Stimulated activated CD4-positive, alpha-beta T cell treated with anti-CD3 and anti-CD28 coated beads, TNF-alpha, amount 100 ng/mL, for 4 hours (primary cell): ENCODE results near the gene ALKBH1.
"Not testable (repeated sequence)": the region's sequence is repeated elsewhere in the genome, so short reads cannot be mapped to it uniquely, and the experiment has no call there.

Experiments
- DNase-seq, 3 experiments: peaks; one replicate each; pipeline ENCODE4 v3.0.0-alpha.2; 2020; ENCODE audit warnings: low read depth in 3 of 3

The ALKBH1 gene

DNA sequence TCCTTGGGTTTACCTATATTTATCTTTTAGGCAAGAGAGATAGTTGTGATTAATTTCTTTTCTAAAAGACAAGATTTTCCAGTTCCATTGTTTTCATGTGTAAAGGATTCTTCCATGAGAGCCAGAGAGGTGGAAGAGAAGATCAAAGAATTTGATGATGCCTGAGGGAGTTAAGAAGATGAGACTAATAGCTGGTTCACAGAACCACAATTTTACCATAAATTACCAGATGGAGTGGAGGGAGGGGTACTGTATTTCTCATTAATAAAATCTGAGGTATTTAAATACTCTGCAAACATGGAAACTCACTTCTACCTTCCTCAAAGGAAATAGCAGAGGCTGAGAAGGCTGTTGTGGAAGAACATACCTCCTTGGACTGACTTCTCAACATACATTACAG is 34.6 kb downstream of the ALKBH1 start:
- no peak for DNase-seq

DNA sequence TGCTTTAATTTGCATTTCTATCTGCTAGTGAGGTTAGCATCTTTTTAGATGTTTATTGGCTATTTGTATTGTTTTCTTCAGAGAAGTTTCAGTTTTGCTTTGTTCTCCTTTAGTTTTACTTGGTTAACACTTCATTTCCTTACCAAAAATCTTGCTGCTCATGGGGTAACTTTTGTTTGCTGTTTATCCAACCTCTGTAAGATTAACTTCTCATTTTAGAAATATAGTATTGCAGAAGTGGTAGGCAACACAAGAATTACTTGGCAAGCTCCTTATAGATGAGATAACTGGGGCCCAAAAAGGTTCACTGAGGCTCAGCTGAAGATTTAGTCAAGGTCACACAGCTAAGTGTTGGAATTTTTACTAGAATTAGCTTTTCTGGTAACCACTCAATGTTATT is 40.5 kb downstream of the ALKBH1 start:
- DNase-seq, result no peak

DNA sequence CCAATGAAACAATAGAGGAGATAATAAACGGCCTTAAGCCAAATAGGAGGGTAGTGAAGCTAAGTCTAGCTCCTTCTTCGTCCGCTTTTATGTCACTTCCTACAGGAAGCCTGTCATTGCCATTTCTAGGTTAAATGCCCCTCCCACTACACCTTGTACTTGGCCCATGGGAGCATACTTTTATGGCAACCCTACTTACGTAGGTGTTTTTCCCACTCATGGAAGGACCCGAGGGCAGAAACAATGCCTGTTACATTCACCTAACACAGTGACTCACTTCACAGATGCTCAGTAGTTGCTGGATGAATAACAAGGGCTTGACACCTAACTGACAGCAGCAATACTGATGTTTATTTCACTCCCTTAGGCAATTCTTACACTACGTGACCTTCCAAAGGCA is 44.5 kb downstream of the ALKBH1 start:
- DNase-seq, result no peak

DNA sequence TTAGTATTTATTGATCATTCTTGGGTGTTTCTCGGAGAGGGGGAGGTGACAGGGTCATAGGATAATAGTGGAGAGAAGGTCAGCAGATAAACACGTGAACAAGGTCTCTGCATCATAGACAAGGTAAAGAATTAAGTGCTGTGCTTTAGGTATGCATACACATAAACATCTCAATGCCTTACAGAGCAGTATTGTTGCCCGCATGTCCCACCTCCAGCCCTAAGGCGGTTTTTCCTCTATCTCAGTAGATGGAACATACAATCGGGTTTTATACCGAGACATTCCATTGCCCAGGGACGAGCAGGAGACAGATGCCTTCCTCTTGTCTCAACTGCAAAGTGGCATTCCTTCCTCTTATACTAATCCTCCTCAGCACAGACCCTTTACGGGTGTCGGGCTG is 46.3 kb downstream of the ALKBH1 start:
- DNase-seq, result not testable (repeated sequence)

DNA sequence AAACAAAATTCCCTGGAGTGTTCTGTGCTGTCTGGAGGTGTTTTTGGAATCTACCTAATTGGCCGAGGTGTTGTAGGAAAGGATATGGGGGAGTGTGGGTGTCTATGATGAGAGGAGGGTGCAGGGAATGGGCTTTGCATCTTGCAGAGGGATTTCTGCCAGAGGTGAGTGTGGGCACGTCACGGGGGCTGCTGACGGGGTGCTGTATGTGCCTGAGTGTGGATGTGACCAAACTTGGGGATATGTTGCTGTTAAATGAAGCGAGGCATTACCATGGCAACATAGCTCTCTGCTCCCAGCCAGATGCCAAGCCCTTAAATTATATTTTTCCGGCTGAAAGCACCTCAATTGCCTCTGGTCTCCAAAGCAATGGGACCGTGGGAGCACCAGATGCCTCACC is 47.1 kb downstream of the ALKBH1 start:
- no peak for DNase-seq

DNA sequence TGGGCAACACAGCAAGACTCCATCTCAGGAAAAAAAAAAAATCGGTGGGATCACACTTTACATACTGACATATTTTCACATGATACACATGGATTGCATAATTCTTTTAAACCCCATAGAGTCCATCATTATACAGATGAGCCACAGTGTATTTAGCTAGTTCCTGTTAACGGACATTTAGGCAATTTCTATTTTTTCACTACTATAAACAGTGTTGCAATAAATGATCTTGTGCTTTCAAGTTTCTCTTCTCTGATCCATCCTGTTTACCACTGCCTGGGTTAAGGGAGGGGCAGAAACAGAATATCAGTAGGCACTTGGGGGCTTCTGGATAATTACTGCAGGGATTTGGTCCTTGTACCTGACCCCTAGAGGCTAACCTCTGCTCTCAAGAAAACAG is 48.0 kb downstream of the ALKBH1 start:
- DNase-seq, result no peak

DNA sequence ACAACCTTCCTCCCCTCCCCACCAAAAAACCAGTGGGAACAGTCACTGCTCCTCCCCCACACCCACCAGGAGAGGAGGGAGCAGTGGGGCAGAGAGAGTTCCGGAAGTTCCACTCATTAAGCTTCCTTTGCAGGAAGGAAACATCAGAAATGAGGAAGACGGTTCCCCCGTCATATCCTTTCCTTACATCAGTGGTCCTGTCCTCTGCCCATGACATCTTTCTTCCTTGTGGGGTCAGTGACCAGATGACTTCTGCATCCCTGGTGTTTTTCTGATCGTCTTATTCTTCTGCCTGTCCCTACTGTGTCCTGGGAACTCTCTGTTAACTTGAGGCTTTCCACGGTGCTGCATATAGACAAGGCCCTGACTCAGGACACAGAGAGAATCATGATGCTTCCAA is 50.5 kb downstream of the ALKBH1 start:
- no peak for DNase-seq

DNA sequence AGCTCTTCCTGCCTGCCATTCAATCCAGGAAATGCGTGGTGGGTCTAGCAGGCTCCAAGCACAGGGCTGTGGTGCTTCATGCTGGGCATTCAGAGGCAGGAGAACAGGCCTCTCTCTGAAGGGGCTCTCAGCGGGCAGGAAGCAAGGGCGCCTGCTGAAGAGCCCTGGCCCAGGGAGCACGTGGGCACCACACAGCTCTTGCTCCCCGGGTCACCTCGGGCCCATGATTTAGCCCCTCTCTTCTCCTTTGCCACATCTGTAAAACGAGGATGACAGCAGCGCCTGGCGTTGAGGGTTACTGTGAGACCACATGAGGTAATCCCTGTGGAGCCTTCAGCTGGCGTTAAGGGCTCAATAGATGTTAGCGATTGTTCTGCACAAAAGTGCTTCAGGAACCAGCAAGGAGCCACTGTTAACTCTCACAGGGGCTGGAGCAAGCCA is 53.8 kb downstream of the ALKBH1 start:
- DNase-seq, result no peak

DNA sequence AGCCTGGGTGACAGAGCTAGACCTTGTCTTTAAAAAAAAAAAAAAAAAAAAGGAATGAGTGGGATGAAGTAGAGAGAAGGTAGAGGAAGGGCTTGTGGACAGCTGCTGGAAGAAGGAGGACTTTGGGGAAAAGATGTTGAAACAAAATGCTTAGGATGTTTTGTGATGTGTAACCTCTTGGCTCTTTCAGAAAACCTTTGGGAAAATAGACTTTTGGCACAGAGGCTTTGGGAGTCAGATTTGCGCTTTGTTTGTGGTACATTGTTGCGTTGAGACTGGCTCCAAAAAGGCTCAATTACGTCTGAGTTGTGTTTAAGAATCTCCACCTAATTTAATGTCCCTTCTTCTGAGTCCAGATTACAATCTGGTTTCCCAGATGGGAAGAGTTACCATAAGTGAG is 58.5 kb downstream of the ALKBH1 start:
- no peak for DNase-seq

DNA sequence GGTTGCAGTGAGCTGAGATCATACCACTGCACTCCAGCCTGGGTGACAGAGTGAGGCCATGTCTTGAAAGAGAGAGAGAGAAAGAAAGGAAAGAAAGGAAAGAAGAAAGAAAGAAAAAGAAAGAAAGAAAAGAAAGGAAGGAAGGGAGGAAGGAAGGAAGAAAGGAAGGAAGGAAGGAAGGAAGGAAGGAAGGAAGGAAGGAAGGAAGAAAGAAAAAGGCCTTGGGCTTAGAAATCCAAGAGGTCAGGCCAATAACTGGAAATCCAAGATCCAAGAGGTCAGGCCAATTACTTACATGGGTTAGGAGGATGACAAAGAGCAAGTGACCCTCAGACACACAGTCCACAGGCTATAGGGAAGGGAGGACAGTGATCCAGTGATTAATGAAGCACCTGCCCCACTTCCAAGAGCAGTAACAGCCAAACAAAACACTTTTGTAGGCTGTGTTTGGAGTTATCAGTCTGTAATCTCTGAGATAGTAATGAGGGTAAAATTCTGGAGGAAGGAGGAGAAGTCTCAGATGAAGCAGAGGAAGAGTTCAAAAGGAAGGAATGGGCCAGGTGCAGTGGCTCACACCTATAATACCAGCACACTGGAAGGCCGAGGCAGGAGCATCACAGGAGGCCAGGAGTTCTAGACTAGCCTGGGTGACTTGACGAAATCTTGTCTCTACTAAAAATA is 59.2 kb downstream of the ALKBH1 start:
- no peak for DNase-seq

DNA sequence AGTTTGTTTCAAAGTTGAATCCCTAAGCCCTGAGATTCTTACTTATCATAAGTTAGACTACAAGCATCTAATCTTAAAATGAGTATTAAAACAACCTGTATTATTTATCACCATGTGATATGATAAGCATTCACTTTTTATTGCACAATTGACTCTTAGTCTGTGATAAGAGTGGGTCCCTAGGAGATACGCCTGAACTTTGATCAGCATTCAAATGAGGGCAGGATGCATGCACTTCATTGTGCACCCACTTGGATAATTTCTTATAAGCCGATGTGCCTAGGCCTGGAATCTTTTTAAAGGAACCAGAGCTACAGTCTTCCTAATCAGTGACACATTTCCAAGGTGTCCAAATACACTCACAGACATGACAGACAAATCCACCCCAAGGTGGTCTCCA is 60.0 kb downstream of the ALKBH1 start:
- no peak for DNase-seq

DNA sequence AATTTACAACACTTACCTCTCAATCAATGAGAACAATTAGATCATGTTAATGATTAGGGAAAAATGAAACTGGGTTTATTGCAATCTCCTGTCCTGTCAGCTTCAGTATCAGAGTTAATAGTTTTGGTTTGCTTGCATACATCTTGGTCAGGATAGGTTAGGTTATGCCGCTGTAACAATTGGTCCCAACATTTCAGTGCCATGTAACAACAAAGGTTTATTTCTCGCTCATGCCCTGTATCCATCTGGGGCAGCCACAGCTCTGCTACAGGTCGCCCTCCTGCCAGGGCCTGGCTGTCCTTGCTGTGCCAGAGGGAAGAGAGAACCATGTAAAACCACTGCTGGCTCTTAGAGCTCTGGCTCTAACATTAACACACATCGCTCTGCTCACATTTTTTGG is 60.9 kb downstream of the ALKBH1 start:
- DNase-seq, result no peak

DNA sequence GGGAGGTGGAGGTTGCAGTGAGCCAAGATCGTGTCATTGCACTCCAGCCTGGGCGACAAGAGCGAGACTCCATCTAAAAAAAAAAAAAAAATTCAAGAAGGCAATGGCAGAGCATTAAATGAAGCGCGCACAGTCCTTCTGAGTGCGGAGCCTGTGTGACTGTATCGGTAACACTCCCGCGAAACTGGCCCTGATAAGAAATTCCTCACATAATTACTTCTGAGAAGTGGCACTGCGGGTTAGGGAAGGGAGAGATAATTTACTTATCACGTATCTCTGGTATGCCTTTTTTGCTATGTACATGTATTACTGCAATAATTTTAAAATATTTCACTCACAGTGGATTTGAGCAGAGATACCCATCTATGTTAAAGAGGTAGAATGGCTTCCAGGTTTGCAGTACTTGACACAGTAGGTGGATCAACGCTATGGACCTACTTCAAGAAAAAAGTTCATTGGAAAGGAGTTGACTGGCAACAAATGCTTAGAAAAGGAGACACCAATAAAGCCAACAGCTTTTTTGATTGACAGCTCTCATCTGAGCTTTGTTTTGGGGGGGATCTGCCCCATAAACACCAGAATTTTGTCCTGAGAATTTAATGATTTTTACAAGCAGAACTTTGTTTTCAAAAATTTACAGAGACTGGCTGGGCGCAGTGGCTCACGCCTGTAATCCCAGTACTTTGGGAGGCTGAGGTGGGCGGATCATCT is 62.1 kb downstream of the ALKBH1 start:
- DNase-seq, result no peak

DNA sequence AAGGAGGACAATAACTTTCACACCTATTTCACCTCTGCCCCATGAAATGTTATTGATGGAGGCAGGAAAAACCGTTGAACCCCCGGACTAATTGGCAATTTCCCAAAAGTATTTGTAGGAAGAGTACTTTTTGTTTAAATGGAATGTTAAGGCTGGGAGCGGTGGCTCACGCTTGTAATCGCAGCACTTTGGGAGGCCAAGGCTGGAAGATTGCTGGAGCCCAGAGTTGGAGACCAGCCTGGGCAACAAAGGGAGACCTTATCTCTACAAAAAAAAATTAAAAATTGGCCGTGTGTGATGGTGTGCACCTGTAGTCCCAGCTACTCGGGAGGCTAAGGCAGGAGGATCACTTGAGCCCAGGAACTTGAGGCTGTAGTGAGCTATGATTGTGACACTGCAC is 65.4 kb downstream of the ALKBH1 start:
- DNase-seq, result no peak

DNA sequence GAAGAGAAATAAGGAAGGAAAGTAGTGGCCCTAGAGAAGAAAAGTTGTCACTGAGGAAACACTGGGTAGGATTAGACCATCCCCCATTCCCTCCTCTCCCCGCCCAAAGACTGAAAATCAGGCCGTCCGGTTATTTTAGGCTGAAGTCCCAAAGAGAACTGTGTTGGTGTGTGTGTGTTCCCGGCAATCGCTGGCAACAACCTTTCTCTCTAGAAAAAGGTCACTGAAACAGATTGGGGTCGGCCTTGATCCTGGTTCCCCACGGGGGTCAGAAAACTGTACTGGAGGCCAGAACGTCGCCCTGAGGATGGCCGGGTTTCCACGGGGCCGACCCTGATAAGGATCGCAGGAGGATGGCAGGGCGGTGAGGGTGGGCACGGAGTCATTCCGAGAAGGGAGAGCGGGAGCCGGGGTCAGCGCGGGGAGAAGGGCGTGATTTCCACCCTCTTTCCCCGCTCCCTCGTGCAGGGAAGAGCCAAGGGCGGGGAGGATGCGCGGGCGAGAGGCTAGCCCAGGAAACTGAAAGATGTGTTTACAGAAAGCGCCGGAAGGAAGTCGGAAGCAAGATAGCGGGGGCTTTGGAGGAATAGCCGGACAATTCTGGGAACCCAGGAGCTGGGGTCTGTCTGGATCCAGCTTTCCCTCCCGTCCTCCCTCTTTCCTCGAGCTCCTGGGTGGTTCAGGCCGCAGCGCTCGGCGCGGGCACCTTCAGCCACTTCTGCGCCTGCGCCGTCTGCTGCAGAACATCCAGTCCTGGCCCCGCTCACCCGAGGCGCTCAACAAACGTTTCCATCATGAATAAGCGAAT is 66.1 kb downstream of the ALKBH1 start:
- peak; percentile 47 to 54 (median 48) for DNase-seq

DNA sequence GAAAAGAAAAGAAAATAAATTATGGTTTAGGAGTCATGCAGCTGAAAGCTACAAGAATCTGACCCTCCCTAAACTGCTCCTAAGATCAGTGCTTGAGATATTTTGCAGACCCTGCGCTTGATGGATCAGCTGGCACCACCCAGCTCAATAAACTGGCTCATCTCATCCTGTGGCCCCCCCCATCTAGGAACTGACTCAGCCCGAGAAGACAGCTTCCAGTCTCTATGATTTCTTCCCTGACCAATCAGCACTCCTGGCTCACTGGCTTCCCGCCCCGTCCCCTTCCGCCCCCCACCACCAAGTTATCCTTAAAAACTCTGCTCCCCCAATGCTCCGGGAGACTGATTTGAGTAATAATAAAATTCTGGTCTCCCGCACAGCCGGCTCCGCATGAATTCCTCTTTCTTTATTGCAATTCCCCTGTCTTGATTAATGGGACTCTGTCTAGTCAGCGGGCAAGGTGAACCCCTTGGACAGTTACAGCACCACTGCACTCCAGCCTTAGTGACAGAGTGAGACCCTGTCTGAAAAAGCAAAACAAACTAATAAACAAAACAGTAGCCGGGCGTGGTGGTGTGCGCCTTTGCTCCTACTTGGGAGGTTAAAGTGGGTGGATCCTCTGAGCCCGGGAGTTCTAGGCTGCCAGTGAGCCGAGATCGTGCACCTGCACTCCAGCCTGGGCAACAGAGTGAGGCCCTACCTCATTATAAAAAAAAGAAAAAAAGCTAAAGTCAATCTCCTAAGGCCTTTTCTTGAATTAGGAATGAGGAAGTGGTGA is 66.9 kb downstream of the ALKBH1 start:
- DNase-seq, result no peak

DNA sequence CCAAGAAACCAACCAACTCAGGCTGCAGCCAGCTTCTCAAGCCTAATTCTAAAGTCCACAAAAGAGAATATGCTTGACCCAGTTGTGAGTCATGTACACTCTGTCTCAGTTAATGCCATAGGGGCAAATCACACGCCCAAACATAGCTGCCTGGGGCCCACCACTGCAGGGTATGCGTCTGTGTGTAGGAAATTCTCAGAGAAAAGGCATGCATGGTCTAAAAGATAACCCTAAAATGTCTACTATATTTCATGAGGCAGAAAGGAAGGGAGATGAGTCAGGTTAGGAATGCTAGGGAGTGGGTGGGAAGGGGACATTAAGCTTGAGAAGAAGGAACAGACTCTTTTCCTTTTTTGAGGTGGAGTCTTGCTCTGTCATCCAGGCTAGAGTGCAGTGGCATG is 69.1 kb downstream of the ALKBH1 start:
- no peak for DNase-seq

DNA sequence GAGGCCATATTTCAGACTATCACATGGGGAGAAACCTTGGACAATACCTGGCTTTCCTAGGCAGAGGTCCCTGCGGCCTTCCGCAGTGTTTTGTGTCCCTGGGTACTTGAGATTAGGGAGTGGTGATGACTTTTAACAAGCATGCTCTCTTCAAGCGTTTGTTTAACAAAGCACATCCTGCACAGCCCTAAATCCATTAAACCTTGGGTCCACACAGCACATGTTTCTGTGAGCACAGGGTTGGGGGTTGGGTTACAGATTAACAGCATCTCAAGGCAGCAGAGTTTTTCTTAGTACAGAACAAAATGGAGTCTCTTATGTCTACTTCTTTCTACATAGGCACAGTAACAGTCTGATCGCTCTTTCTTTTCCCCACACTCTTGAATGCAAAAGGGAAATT is 72.0 kb downstream of the ALKBH1 start:
- DNase-seq, result not testable (repeated sequence)

DNA sequence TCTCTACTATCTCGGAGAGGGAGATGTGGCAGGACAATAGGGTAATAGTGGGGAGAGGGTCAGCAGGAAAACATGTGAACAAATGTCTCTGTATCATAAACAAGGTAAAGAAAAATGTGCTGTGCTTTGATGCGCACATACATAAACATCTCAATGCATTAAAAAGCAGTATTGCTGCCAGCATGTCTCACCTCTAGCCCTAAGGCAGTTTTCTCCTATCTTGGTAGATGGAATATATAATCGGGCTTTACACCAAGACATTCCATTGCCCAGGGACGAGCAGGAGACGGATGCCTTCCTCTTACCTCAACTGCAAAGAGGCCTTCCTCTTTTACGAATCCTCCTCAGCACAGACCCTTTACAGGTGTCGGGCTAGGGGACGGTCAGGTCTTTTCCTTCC is 72.4 kb downstream of the ALKBH1 start:
- not testable (repeated sequence) for DNase-seq

DNA sequence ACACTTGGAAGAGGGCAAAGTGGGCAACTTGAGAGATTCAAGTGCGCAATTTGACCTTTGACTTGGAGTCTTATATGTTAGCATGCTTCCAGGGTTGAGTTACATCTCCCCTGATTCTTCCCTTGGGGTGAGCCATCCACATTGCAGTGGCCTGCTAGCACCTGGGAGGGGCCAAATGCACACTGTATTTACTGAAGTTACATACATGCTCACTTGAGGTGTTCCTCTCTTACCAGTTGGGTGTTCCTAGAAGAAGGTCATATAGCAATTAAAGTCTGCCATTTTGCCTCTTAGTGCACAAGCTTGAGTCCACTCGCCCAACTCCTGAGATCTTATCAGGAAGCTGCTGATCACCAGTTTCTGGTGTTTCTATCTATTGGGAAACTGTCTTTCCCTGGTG is 77.7 kb downstream of the ALKBH1 start:
- DNase-seq, result no peak

DNA sequence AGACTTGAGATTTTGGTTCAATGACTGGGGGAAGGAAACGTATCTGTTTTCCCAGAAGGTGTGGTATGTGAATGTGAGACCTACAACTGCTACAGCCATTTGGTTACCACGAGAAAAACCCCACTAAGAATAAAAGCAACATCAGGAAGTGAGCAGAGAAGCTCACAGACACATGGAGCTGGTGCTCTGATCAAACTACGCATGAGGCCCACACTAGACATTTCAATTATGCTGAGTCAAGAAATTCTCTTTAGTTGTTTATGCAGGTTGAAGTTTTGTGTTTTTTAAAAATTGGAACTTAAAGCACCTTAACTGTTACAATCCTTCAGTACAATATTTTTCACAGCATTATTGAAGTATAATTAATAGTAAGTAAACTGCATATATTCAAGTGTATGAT is 82.5 kb downstream of the ALKBH1 start:
- no peak for DNase-seq

DNA sequence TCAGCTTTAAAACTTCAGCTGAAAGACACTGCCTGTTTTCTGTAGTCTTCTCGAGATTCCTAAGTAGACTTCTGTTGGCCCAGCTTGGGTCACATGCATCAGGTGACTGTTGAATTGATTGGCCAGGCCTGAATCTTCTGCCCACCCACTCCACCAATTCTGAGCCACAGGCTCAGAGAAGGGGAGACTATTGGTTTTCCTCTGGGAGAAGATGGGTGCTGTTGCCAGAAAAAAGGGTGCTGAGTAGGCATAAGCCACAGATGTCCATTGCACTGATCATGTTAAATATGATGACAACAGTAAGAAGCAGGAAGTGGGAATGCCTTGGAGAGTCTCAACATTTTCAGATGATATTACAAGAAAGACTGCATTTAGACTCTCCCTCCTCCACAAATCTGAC is 84.6 kb downstream of the ALKBH1 start:
- DNase-seq, result no peak
